Measurements from ENCODE around the gene NUDT9.

DNA sequence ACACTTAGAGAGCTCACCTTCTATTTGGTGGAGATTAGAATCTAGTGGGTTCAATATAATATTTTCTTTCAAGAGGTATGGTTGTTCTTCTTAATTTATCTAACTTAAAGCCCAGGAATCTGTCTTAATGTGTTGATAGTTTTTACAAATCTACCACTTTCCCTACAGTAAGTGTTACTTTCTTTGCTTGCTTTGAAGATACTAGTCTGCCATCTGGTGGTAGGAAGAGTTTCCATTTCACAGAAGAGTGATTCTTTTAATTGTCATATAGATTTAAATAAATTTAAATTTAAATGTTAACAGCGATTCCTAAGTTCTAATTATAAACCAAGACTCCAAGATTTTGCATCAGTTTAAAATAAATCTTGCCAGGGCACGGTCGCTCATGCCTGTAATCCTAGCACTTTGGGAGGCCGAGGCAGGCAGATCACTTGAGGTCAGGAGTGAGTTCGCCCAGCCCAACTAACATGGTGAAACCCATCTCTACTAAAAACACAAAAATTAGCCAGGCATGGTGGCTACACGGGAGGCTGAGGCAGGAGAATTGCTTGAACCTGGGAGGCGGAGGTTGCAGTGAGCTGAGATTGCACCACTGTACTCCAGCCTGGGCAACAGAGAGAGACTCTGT, 43.5 kb downstream of the NUDT9 start:
- no peak for TF ChIP-seq EZH2phosphoT487 (IDR thresholded peaks at IDR 0.05; ENCODE audit: borderline replicate concordance, low read length)
- TF ChIP-seq, protein P1, sequence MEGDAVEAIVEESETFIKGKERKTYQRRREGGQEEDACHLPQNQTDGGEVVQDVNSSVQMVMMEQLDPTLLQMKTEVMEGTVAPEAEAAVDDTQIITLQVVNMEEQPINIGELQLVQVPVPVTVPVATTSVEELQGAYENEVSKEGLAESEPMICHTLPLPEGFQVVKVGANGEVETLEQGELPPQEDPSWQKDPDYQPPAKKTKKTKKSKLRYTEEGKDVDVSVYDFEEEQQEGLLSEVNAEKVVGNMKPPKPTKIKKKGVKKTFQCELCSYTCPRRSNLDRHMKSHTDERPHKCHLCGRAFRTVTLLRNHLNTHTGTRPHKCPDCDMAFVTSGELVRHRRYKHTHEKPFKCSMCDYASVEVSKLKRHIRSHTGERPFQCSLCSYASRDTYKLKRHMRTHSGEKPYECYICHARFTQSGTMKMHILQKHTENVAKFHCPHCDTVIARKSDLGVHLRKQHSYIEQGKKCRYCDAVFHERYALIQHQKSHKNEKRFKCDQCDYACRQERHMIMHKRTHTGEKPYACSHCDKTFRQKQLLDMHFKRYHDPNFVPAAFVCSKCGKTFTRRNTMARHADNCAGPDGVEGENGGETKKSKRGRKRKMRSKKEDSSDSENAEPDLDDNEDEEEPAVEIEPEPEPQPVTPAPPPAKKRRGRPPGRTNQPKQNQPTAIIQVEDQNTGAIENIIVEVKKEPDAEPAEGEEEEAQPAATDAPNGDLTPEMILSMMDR (conservative IDR thresholded peaks at IDR 0.05; ENCODE audit: low read depth, low read length): peak; percentile 65
